ENCODE results near the gene FAM180A. TPM values are rescaled to one million over a fixed set of nuclear protein-coding genes. Genes with fewer than 3 reads are reported as not detected.
A peak's percentile ranks its signal among the peaks of the same experiment; 100 is the strongest.

The FAM180A gene
- total RNA-seq, 1 donor from 2014 or later: 19.7 TPM

GRCh38 chr7:135757719-135758411, 9.3 kb upstream of the FAM180A start:
- intact Hi-C loops (cut with micrococcal nuclease): no loop called here
- H3K9me3 ChIP-seq (replicated peaks): no peaks in the 10 kb centered on the region
- DNase-seq: peak; percentile 36
- no peaks in the 10 kb centered on the region for H3K27me3 ChIP-seq (ENCODE audit: low read depth)
- H3K36me3 ChIP-seq: no peaks in the 10 kb centered on the region
- TF ChIP-seq CTCF (IDR thresholded peaks at IDR 0.05; ENCODE audit: borderline replicate concordance): no peak
- peak overlapping the region; percentile 82 for H3K27ac ChIP-seq (replicated peaks)
- peaks cover 24% of the 10 kb centered on the region for H3K4me1 ChIP-seq
- peak overlapping the region; percentile 50 for H3K4me3 ChIP-seq

GRCh38 chr7:135756191-135756590, 7.6 kb upstream of the FAM180A start:
- TF ChIP-seq CTCF (IDR thresholded peaks at IDR 0.05; ENCODE audit: borderline replicate concordance): no peak
- DNase-seq: no peak
- Histone ChIP-seq H3K27ac (replicated peaks) (peak overlapping the region; percentile 73), H3K9me3 (replicated peaks) (no peaks in the 10 kb centered on the region), H3K27me3 (ENCODE audit: low read depth) (no peaks in the 10 kb centered on the region), H3K36me3 (no peaks in the 10 kb centered on the region), H3K4me3 (no peak overlapping the region), H3K4me1 (peaks cover 17% of the 10 kb centered on the region)
- intact Hi-C loops (cut with micrococcal nuclease): no loop called here

- Histone ChIP-seq H3K4me3 (no peak overlapping the region), H3K4me1 (peaks cover 17% of the 10 kb centered on the region), H3K27ac (replicated peaks) (peak overlapping the region; percentile 73), H3K9me3 (replicated peaks) (no peaks in the 10 kb centered on the region), H3K36me3 (no peaks in the 10 kb centered on the region), H3K27me3 (ENCODE audit: low read depth) (no peaks in the 10 kb centered on the region)
- TF ChIP-seq CTCF (IDR thresholded peaks at IDR 0.05; ENCODE audit: borderline replicate concordance): no peak
- peak; percentile 52 for DNase-seq
- intact Hi-C loops (cut with micrococcal nuclease): no loop called here
Measured at GRCh38 chr7:135755351-135755753, 6.7 kb upstream of the FAM180A start.

- no peaks in the 10 kb centered on the region for H3K27me3 ChIP-seq (ENCODE audit: low read depth)
- H3K4me1 ChIP-seq: peaks cover 22% of the 10 kb centered on the region
- no peak overlapping the region for H3K4me3 ChIP-seq
- no peak overlapping the region for H3K27ac ChIP-seq (replicated peaks)
- TF ChIP-seq CTCF (IDR thresholded peaks at IDR 0.05; ENCODE audit: borderline replicate concordance): no peak
- no peaks in the 10 kb centered on the region for H3K36me3 ChIP-seq
- H3K9me3 ChIP-seq (replicated peaks): no peaks in the 10 kb centered on the region
- DNase-seq: no peak
- intact Hi-C loops (cut with micrococcal nuclease): no loop called here
Measured at GRCh38 chr7:135753616-135754413, 5.2 kb upstream of the FAM180A start.

- Histone ChIP-seq H3K4me3 (peak overlapping the region; percentile 62), H3K9me3 (replicated peaks) (no peaks in the 10 kb centered on the region), H3K27me3 (ENCODE audit: low read depth) (no peaks in the 10 kb centered on the region), H3K4me1 (peaks cover 45% of the 10 kb centered on the region), H3K27ac (replicated peaks) (peak overlapping the region; percentile 81), H3K36me3 (no peaks in the 10 kb centered on the region)
- no peak for DNase-seq
- intact Hi-C loops (cut with micrococcal nuclease): no loop called here
- TF ChIP-seq CTCF (IDR thresholded peaks at IDR 0.05; ENCODE audit: borderline replicate concordance): no peak
Measured at GRCh38 chr7:135747366-135747765, 1.2 kb downstream of the FAM180A start.

All from left ventricle myocardium inferior (tissue), 1 donor.